DMS79 treated with DMSO at 0.1 percent for 48 hours (cell line): ENCODE measurements around the gene LYPD6B.

Experiments used
- DNase-seq: peaks from one replicate; lab custom pipeline; 2025; lab: John Stamatoyannopoulos, UW

LYPD6B gene

GRCh38 chr2:149012545-149012944, 26.0 kb upstream of the LYPD6B start:
- no peak for DNase-seq

GRCh38 chr2:149015501-149015900, 23.0 kb upstream of the LYPD6B start:
- DNase-seq: no peak

- DNase-seq: no peak
Measured at GRCh38 chr2:149015926-149016563, 22.5 kb upstream of the LYPD6B start.

- peak; percentile 74 for DNase-seq
Measured at GRCh38 chr2:149017116-149017985, 21.1 kb upstream of the LYPD6B start.

GRCh38 chr2:149018981-149019380, 19.5 kb upstream of the LYPD6B start:
- DNase-seq: no peak

- DNase-seq: no peak
Measured at GRCh38 chr2:149019768-149020167, 18.7 kb upstream of the LYPD6B start.

GRCh38 chr2:149020432-149020851, 18.1 kb upstream of the LYPD6B start:
- DNase-seq: no peak

GRCh38 chr2:149021271-149021719, 17.2 kb upstream of the LYPD6B start:
- no peak for DNase-seq

- DNase-seq: no peak
Measured at GRCh38 chr2:149021761-149022160, 16.7 kb upstream of the LYPD6B start.

GRCh38 chr2:149023091-149023490, 15.4 kb upstream of the LYPD6B start:
- DNase-seq: no peak

- no peak for DNase-seq
Measured at GRCh38 chr2:149027590-149028250, 10.8 kb upstream of the LYPD6B start.

- no peak for DNase-seq
Measured at GRCh38 chr2:149028377-149028776, 10.1 kb upstream of the LYPD6B start.

- no peak for DNase-seq
Measured at GRCh38 chr2:149028891-149029290, 9.6 kb upstream of the LYPD6B start.

GRCh38 chr2:149029307-149029965, 9.1 kb upstream of the LYPD6B start:
- no peak for DNase-seq

GRCh38 chr2:149031396-149031795, 7.1 kb upstream of the LYPD6B start:
- DNase-seq: no peak

- DNase-seq: no peak
Measured at GRCh38 chr2:149033716-149034115, 4.8 kb upstream of the LYPD6B start.

- DNase-seq: no peak
Measured at GRCh38 chr2:149034406-149034805, 4.1 kb upstream of the LYPD6B start.

GRCh38 chr2:149036507-149037293, 1.8 kb upstream of the LYPD6B start:
- no peak for DNase-seq

- no peak for DNase-seq
Measured at GRCh38 chr2:149037851-149038250, 648 bp upstream of the LYPD6B start.

GRCh38 chr2:149039213-149039724, 770 bp downstream of the LYPD6B start:
- no peak for DNase-seq

- DNase-seq: no peak
Measured at GRCh38 chr2:149040451-149040850, 2.0 kb downstream of the LYPD6B start.
